22Rv1 (cell line): Measurements from ENCODE around the gene CFAP65.
A peak's percentile ranks its signal among the peaks of the same experiment; 100 is the strongest.

Experiments
- ZFX ChIP-seq: fragments of 450-650 bp; IDR thresholded peaks from 2 replicates; pipeline ENCODE4 v1.6.1; 2017; ENCODE audit warnings: antibody characterized with exemption, borderline replicate concordance
- TF ChIP-seq, protein P1 (sequence below): fragments of 450-650 bp; IDR thresholded peaks from 2 replicates; pipeline ENCODE4 v1.5.1; 2017; ENCODE audit warnings: mild to moderate bottlenecking

DNA sequence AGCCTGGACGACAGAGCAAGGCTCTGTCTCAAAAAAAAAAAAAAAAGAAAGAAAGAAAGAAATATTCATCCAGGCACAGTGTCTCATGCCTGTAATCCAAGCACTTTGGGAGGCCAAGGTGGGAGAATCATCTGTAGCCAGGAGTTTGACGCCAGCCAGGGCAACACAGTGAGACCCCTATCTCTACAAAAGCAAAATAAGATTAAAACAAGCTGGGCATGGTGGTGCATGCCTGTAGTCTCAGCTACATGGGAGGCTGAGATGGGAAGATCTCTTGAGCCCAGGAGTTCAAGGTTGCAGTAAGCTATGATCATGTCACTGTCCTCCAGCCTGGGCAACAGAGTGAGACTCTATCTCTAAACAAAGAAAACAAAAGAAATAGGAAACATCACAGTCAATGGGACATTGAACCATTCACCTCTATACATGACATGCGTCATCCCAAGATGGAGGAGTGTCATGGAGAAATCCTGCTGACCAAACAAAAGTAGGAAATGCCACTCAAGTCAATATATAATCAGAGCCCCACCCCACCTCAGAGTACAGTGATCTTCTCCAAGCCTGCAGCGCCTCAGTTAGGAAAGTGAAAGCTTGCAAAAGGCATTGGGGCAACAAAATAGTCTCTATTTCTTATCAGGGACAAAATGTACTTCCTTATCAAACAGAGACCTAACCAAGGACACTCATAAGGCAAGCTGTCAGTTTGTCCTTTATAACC is 66.1 kb downstream of the CFAP65 start:
- TF ChIP-seq, protein P1, sequence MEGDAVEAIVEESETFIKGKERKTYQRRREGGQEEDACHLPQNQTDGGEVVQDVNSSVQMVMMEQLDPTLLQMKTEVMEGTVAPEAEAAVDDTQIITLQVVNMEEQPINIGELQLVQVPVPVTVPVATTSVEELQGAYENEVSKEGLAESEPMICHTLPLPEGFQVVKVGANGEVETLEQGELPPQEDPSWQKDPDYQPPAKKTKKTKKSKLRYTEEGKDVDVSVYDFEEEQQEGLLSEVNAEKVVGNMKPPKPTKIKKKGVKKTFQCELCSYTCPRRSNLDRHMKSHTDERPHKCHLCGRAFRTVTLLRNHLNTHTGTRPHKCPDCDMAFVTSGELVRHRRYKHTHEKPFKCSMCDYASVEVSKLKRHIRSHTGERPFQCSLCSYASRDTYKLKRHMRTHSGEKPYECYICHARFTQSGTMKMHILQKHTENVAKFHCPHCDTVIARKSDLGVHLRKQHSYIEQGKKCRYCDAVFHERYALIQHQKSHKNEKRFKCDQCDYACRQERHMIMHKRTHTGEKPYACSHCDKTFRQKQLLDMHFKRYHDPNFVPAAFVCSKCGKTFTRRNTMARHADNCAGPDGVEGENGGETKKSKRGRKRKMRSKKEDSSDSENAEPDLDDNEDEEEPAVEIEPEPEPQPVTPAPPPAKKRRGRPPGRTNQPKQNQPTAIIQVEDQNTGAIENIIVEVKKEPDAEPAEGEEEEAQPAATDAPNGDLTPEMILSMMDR, result 0 out of 2 replicates have a peak, but pooled peaks have one; percentile 18
- no peak for TF ChIP-seq ZFX
